ENCODE results near the gene C9orf40. TPM values are rescaled to one million over a fixed set of nuclear protein-coding genes. Genes with fewer than 3 reads are reported as not detected.

Gene C9orf40
- total RNA-seq, 1 experiment from 2014 or later = 9.2 TPM

DNA sequence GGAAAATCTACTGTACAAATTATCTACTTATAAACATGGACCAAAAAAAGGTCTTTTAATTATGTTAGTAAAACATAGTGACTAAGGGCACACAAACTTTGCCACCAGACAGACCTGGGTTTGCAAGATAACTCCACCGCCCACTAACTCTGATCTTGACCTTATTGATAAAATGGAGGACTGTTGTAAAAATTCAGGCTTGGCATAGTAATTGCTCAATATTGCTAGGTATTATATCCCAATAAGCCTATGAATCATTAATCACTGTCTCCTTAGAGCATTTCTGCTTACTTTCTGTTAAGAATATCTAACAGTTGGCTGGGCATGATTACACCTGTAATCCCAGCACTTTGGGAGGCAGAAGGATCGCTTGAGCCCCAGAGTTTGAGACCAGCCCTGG, 3.8 kb downstream of the C9orf40 start:
- no peaks in the 10 kb centered on the region; the same call in 1 of the 2 replicates for H3K36me3 ChIP-seq (ENCODE audit: control insufficient read depth, insufficient read depth, low read length)
- H3K4me3 ChIP-seq (ENCODE audit: low read depth in 2 of 2, low read length in 2 of 2) = no peak overlapping the region
- H3K9me3 ChIP-seq (ENCODE audit: control insufficient read depth, insufficient read depth, low read depth, low read length) = no peaks in the 10 kb centered on the region
- ChIA-PET CTCF (no interaction called here), POLR2A (no interaction called here)
- TF ChIP-seq, protein P1, sequence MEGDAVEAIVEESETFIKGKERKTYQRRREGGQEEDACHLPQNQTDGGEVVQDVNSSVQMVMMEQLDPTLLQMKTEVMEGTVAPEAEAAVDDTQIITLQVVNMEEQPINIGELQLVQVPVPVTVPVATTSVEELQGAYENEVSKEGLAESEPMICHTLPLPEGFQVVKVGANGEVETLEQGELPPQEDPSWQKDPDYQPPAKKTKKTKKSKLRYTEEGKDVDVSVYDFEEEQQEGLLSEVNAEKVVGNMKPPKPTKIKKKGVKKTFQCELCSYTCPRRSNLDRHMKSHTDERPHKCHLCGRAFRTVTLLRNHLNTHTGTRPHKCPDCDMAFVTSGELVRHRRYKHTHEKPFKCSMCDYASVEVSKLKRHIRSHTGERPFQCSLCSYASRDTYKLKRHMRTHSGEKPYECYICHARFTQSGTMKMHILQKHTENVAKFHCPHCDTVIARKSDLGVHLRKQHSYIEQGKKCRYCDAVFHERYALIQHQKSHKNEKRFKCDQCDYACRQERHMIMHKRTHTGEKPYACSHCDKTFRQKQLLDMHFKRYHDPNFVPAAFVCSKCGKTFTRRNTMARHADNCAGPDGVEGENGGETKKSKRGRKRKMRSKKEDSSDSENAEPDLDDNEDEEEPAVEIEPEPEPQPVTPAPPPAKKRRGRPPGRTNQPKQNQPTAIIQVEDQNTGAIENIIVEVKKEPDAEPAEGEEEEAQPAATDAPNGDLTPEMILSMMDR (IDR thresholded peaks at IDR 0.05) = no peak
- TF ChIP-seq SIN3A (IDR thresholded peaks at IDR 0.05; ENCODE audit: borderline replicate concordance, insufficient read depth, low read depth, low read length) (no peak), REST (IDR thresholded peaks at IDR 0.05; ENCODE audit: insufficient read depth in 1 of 2, low read depth in 2 of 2, low read length in 1 of 2) (no peak), POLR2AphosphoS5 (IDR thresholded peaks at IDR 0.05; ENCODE audit: low read depth, low read length) (no peak), TCF7L2 (IDR thresholded peaks at IDR 0.05; ENCODE audit: low read depth, low read length) (no peak)
- BruUV-seq (replicated peaks) = no TSS peak
- ATAC-seq (no peak), DNase-seq (ENCODE audit: low read depth, low spot score) (no peak)
- H3K4me1 ChIP-seq (ENCODE audit: control insufficient read depth, insufficient read depth, low read length) = no peaks in the 10 kb centered on the region; the same call in 1 of the 2 replicates
- no peaks in the 10 kb centered on the region for H3K27me3 ChIP-seq (ENCODE audit: control insufficient read depth, insufficient read depth, low read length)
- intact Hi-C loops (cut with micrococcal nuclease; ENCODE audit: unreplicated experiment) = no loop called here
- H3K27ac ChIP-seq (ENCODE audit: low read length) = no peak overlapping the region
- in situ Hi-C loops (cut with HindIII; ENCODE audit: low pct_unique_long_range_greater_than_20kb, low sequenced_read_pairs) = no loop called here

DNA sequence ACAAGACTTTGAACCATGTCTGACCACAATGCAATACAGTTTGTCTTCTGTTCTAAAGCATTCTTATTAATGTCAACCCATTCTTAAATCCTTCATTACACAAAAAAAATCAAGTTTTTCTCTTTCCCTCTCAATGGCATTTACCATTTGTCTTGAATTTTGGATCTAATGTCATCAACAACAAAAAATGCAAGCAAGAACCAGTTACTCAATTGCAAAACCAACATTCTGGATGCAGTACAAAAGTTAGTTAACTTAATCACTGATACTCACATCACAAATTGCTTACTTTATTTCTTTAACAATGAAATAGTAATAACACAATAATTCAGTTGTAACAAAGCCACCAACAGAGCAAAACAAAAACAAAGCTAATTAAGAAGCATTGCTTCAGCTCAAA, 6.0 kb downstream of the C9orf40 start:
- Histone ChIP-seq H3K4me3 (ENCODE audit: low read depth in 2 of 2, low read length in 2 of 2) (no peak overlapping the region), H3K27me3 (ENCODE audit: control insufficient read depth, insufficient read depth, low read length) (no peaks in the 10 kb centered on the region), H3K36me3 (ENCODE audit: control insufficient read depth, insufficient read depth, low read length) (no peaks in the 10 kb centered on the region), H3K9me3 (ENCODE audit: control insufficient read depth, insufficient read depth, low read depth, low read length) (no peaks in the 10 kb centered on the region), H3K4me1 (ENCODE audit: control insufficient read depth, insufficient read depth, low read length) (no peaks in the 10 kb centered on the region; the same call in 1 of the 2 replicates), H3K27ac (ENCODE audit: low read length) (no peak overlapping the region)
- TF ChIP-seq TCF7L2 (IDR thresholded peaks at IDR 0.05; ENCODE audit: low read depth, low read length) = no peak
- no peak for TF ChIP-seq POLR2AphosphoS5 (IDR thresholded peaks at IDR 0.05; ENCODE audit: low read depth, low read length)
- TF ChIP-seq, protein P1 (IDR thresholded peaks at IDR 0.05) = no peak
- TF ChIP-seq REST (IDR thresholded peaks at IDR 0.05; ENCODE audit: insufficient read depth in 1 of 2, low read depth in 2 of 2, low read length in 1 of 2) = no peak
- TF ChIP-seq SIN3A (IDR thresholded peaks at IDR 0.05; ENCODE audit: borderline replicate concordance, insufficient read depth, low read depth, low read length) = no peak
- DNase-seq (ENCODE audit: low read depth, low spot score) (no peak), ATAC-seq (no peak)
- ChIA-PET POLR2A (no interaction called here), CTCF (no interaction called here)
- in situ Hi-C loops (cut with HindIII; ENCODE audit: low pct_unique_long_range_greater_than_20kb, low sequenced_read_pairs) (no loop called here), intact Hi-C loops (cut with micrococcal nuclease; ENCODE audit: unreplicated experiment) (no loop called here)
- BruUV-seq (replicated peaks) = no TSS peak

All from Panc1 (cell line).